ENCODE data around the gene PHF19.

Gene PHF19

DNA sequence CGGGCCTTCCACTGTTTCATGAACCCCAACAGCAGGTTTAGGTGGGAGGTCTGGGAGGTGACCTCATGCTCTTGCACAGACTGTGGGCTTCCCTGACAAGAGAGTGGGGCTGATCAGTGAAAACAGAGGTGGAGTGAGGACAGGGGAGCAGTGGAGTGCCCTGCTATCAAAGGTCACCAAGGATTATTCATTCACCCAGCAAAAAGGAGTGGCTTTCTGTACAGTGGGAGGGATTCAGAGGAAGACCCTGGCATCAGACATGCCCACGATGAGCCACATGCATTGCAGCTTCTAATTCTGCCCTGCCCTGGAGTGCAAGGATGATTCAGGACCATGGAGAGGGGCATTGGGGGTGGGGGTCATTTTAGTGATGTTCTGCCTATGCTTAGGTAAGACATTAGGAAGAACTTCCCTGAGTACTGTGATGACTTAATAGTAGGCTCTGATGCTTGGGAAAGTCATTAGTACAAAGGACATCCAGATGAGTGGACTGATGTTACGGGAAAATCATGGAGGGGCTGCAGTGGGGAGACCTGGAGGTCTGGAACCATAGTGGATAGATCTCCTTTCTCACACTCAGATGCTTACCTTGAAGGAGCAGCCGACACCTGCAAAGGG is 36.8 kb upstream of the PHF19 start:
- no peak for DNase-seq (ENCODE audit: low read depth in 2 of 2)

DNA sequence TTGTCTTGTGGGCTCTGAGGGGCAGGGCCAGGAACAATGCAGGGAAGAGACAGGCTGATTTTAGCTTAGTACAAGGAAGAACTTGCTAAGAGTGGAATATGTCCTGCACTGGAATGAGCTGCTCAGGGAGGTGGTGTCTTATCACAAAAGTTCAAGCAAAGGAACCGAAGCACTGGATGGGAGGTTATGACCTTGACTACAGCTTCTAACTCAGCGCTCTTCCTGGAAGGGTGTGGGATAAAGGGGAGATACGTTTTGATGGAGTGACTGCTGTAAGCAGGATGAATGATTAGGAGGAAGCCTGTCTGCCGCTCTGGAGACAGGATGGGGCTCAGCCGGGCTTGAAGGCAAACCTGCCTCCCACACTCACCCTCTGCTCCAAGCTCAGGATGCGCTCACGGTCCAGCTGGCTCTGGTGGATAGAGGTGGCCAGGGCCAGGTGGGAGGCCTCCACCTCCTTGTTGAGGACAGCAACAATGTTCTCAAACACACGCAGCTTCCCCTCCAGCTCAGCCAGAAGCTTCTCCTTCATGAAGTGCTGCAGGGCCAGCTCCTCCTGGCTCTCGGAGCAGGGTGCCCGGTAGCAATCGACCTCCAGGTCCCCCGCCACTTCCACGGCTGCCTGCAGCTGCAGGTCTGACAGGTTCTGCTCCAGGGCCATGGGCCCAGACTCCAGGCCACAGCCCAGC is 36.1 kb upstream of the PHF19 start:
- DNase-seq (ENCODE audit: low read depth in 2 of 2), result no peak

DNA sequence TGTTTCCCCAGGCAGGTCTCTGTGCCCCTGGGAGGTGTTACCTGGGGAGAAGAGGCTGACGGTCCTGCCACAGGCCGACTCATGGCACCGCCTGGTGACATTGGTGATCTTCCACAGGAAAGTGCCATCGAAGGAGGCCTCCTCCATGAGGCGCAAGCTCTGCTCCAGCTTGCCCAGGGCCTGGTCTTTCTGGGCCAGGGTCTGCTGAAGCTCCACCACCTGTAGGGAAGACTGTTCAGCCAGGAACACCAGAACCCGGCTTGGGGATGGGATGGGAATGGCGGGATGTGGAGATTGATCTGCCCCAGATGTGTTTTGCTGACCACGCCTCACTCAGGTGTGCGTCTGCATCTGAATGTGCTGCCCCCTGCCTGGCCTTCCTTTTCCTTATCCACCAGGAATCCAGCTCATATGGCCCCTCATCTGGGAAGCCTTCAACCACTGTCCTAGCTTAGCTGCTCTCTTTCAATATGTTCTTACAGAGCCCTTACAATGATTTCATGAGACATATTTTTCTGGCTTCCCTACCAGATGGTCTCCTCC is 34.4 kb upstream of the PHF19 start:
- DNase-seq (ENCODE audit: low read depth in 2 of 2), result no peak

DNA sequence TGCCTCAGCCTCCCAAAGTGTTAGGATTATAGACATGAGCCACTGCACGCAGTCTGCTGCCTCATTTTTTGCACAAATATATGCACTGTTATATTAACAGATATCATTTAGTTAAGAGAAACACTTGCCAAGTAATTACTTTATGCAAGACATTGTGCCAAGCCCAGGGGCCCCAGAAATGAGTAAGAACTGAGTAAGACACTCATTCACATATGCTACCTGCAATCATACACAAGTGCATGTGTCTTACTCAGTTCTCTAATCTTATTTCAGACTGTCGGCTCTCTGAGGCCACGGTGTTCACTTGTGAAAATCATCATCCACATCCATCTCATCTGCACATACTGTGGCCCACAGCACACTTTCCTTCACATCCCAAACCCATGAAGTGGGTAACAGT is 33.7 kb upstream of the PHF19 start:
- no peak for DNase-seq (ENCODE audit: low read depth in 2 of 2)

DNA sequence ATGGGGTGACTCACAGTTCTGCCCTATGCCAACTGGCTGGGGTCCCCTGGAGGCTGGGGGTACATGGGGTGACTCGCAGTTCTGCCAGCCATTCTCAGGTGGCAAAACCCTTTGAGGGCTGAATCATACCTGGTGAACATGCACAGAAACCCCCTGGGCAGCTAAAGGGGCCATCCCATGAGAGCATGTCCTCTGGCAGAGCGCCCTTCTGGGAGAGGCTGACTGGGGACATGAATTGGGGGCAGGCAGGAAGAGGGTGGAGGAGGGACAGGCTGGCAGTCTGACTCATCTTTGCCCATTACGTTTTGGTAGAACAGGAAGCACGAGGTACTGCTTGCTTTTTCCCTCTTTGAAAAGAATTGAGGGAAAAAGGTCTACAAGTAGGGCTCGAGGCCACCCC is 32.9 kb upstream of the PHF19 start:
- DNase-seq (ENCODE audit: low read depth in 2 of 2), result peak in 1 of 2 donors; percentile 40

DNA sequence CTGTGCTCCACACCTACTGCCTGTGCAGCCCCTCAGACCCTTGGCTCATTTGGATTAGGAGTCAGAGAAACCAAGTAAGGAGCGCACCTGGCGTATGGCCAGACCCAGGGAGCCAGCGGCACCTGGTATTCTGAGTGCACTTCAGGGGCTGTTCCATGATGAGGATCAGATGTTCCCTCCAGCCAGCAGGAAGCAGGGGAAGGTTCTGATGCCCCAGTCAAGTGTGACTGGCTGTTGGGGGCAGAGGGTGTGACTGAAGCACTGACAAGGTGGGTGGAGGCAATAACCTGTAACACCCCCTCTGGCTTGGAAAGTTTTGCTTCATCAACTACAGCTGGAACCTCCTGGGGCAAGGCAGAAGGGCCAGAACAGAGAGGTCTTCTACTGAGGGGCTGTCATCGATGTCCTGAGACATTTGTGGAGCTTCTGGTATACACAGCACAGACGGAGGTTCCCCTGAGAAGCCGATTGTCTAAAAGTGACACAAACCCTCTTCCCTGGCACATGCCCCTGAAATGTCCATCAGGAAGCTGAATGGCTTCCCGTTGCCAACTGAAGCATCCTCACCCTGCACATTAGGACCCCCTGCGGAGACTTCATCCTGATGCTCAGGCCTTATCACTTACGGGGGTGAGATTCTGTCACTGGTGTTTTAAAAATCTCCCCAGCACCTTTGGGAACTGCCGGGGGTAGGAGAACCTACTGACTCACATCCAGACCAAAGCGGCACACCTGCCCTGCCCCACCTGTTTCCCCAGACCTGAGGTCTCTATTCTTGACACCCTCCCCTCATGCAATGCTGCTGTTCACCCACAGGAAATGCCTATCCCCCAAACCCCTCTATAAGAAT is 28.6 kb upstream of the PHF19 start:
- no peak for DNase-seq (ENCODE audit: low read depth in 2 of 2)

DNA sequence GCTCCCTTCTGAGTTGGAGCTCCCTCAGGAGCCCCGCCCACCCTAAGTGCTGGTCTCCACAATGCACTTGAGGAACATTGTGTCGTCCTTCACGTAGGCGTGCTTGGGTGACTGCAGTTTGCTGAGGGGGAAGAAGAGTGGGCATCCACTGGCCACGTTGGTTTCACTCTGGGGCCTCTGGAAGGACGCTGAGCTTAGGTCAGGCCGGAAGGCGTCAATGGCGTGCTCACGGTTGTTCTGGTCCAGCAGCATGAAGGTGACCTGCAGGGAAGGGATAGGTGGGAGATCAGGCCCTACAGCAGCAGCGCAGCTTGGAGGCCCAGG is 28.0 kb upstream of the PHF19 start:
- DNase-seq (ENCODE audit: low read depth in 2 of 2), result no peak

DNA sequence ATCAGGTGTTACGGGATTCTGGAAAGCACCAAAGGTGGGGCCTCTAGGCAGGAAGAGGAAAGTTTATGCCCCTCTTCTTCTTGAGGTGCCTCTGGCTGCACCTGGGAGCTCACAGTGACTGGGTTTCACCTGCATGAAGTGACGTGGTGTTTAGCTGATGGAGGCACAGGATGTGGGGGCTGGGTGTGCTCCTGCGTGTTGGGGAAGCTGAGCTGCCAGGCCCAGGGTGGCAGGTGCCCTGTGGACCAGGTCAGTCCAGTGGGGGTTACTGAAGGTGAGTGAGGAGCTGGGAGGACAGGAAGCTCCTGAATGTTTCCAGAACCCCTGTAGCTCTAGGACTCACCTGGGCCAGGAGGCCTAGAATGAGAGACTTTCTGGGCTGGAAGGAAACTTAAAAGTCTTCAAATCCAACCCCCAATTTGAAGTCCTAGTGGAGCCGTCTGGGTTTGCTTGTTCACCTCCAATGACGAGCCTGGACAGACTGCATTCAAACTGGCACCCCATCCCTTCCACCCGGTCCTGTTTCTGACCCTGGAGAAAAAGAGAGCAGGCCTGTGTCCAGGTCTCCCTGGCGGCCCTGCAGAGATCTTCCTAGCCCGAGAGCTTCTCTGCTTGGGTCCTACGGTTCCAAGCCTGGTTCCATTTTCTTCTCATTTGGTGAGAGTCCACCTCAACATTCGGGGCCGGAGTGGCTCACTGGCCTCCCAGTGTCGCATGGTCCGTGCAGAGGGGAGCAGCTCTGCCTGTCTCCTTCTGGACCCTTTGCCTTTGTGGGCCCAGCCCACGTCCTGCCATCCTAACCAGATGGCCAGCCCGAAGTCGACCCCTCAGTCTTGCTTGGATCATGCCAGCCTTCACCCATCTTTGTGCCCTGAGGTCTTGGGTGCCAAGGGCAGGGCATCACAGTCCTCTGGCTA is 27.3 kb upstream of the PHF19 start:
- DNase-seq (ENCODE audit: low read depth in 2 of 2), result no peak

DNA sequence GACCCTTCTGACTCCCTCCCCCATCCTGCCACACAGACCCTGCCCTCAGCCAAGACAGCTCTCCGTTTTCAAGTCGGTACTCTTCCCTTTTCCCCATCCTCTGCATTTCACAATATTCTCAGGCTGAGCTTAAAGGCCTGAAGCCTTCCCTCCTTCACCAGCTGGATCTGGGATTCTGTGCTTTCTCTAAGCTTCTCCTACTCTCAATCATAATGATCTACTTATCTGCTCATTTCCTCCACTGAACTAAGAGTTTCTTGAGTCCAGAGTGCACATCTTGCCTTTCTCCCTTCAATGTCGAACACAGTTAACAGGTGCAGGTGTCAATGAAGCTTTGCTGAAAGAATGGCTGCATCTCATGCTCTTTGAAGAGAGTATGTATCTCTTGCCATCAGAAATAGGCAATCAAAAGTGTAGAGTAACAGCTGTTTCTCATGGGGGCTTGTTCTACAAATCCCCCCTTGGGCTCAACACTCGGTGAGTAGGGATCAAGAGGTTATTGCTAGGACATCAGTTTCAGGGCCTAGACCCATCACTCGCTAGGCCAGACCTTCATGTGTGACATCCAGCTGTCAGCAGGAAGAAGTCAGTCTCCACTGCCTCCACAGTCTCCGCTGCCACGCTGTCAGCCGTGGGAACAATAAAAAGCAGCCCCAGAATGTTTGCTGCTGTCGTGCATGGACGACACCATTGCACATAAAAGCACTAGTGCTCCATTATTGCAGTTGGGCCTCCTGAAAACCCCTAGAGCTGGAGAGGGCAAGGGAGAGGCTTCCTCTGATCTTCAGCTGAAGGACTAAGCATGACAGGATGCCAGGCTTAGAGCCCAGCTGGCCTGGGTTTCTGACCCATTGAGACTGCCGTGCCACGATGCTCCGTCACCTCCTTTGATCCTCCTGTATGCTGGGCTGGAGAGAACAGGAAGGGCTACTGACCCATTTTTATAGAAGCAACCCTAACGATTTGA is 25.9 kb upstream of the PHF19 start:
- no peak for DNase-seq (ENCODE audit: low read depth in 2 of 2)

DNA sequence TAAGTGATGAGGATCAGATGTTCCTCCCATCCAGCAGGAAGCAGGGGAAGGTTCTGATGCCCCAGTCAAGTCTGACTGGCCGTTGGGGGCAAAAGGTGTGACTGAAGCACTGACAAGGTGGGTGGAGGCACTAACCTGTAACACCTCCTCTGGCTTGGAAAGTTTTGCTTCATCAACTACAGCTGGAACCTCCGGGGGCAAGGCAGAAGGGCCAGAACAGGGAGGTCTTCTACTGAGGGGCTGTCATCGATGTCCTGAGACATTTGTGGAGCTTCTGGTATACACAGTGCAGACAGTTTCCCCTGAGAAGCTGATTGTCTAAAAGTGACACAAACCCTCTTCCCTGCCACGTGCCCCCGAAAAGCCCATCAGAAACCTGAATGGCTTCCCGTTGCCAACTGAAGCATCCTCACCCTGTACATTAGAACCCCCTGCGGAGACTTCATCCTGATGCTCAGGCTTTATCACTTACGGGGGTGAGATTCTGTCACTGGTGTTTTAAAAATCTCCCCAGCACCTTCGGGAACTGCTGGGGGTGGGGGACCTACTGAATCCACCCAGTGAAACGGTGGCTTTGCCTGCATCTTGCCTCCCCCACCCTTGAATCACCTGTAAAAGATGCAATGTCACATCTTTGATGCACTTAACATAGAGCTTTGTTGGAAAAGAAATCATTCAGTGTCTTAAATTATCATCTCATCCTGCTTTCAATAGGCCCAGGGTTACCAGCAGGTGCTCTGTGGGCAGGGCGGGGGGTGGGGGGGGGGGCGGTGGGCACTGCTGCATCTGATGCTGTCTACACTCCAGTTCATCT is 25.0 kb upstream of the PHF19 start:
- DNase-seq (ENCODE audit: low read depth in 2 of 2), result no peak

DNA sequence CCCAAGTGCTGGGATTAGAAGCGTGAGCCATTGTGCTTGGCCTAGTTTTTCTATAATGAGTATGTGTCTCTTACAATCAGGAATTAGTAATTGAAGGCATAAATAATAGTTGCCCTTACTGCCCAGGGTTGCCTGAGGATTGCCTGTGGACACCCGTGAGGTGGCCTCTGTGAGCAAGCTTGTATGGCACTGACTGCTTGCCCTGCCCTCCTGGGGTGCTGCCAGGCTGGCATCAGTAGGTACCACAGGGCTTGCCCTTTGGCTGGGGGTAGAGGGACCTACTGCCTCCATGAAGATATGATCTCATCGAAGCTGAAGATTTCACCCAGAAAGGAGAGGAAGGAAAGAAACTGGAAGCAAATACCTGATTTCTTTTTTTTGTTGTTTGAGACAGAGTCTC is 23.8 kb upstream of the PHF19 start:
- DNase-seq (ENCODE audit: low read depth in 2 of 2), result no peak

DNA sequence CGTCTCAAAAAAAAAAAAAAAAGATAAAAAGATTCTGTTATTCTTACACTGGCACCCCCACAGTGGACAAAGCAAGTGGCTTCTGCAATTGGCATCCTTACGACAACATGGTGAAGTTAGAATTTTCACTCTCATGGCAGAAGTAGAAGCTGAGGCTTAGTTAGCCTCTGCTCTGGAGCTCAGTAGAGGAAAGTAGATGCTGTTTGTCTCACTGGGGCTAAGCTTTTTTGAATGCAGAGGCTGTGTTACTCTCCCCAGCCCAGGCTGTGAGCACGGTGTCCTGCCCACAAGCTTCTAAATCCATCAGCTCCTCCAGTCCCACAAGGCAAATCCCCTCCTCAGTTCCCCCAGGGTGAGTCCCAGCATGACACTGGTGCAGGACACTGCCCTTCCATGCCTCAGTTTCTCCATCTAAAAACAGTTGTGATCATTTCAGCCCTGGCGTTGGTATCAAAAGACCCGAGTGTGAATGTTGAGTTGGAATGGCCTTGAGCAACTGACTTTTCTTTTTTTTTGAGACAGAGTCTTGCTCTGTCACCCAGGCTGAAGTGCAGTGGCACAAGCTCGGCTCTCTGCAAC is 22.6 kb upstream of the PHF19 start:
- DNase-seq (ENCODE audit: low read depth in 2 of 2), result no peak

DNA sequence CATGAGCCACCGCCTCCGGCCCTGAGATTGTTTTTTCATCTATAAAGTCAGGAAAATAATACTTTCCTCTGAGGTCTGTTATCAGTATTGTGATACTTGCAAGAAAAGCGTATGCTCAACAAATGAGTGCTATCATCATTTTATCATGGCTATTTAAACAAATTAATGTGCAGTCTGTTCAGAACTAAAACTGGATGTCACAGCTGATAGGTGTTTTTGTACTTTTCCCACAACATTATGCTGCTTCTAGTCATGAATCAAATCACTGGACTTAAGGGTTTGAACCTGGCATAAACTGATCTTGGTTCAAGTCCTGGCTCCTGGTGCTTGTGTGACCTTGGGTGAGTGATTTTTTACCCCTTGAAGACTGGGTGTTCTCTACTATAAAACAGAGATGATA is 21.4 kb upstream of the PHF19 start:
- no peak for DNase-seq (ENCODE audit: low read depth in 2 of 2)

DNA sequence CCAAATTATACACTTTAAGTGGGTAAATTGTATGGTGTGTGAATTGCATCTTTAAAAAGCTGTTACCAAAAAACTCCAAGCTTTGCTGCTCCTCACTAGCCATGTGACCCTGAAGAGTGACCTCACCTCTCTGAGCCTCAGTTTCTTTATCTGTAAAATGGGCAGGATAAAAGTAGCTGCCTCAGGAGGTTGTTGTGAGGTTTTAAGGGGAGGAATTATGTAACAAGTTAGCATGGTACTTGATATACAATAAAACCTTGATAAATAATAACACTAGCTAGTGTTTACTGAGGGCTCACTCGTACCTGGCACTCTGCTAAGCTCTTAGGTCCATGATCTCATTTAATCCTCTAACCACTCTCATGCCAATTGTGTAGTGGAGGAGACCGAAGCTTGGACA is 19.0 kb upstream of the PHF19 start:
- DNase-seq (ENCODE audit: low read depth in 2 of 2), result no peak

DNA sequence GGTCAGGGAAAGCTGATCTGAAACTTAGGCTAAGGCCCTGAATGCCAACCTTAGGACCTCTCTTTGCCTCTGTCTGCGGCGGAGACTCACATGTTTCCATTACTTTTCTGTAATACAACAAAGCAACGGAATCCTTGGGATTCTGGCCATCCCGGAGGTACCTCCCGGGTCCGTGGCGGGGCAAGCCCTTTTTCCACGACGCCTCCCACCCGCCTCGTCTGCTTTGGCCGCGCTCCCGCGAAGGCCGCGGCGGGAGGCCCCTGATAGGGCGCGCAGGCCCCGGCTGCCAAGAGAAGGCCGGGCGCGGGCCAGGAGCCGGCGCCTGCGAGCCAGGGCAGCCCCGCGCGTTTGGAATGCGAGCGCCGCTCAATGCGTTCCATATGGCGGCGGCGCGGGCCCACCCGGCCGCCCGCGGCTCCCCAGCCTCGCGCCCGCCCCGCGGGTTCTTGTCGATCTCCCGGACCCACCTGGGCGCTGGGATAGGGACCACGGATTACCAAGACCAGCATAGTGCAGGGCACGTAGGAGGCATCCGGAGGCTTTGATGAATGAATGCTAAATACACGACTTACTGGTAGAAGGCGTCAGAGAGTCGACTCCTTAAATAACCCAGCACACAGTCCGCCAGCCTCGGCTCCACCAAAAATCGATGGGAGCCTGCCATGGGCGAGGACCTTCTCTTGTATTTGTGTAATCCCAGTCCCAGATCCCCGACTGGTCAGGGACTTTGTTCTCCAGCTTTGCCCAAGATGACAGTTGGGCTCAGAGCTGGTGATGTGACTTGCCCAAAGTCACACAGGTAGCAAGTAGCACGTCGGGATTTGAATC is 17.5 kb upstream of the PHF19 start:
- DNase-seq (ENCODE audit: low read depth in 2 of 2), result no peak

DNA sequence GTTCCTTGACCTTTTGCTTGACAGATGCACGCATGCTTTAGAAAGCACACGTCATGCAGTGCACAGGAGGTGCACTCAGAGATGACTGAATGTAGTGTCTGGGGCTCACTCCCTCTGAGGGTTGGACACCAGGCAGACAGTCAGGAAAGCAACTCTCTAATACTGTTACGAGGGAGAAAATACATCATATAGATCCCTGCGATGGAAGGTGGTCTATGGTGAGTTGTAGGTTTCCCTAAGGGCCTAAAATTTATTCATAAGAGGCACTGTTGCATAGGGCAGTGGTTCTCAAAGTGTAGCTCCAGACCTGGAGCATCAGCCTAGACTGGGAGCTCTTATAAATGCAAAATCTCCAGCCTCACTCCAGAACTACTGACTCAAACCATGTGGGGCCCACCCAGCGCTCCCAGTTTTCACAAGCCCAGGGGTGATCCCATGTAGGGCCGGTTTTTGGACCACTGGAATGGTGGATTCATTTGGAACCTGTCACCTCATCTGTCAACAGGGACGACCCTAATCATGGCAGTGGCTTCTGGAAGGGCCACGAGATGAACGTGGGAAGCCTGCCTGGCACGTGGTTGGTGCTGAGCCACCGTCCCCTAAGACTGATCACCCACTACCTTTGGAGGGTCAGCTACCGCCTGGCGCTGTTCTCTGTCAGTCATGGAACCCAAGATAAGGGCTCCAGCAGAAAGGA is 16.8 kb upstream of the PHF19 start:
- DNase-seq (ENCODE audit: low read depth in 2 of 2), result no peak

DNA sequence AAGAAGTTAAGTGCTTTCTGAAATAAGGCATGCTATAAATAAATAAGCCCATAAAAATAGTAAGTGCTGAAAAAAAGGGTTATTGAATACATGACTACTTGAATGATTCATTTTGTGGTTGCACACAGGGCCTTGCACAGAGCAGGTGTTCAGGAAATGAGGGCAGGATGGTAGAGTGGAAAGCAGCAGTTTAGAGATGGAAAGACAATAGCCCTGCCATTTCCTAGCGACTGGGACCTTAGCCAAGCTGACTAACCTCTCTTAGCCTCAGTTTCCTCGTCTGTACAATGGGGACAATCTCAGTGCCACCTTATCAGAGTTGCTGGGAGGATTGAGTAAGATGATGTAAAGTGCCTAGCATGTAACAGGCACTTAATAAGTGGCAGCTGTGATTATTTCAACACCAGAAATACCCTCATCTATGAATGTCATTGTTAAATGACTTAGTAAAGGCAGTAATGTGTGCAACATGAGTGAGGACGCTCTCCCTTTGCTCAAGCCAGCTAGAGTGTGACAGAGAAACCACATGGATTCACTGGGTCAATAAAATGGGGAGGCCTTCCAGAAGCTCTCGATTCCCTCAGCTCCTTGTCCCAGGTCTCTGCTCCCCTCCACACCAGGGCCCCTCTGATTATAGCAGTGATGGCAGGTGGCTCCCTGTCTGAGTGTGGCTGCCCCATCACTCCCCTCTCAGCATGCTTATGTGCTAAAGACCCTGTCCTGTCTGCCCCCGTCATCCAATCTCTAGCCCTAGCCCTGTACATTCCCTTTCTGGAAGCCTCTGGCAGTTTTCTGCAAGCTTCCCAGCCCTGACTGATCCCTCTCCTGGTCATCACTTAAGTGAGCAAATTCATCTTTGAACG is 16.0 kb upstream of the PHF19 start:
- no peak for DNase-seq (ENCODE audit: low read depth in 2 of 2)
